NCI-H146 (cell line): ENCODE data around the gene ATP13A1.

Experiments
- DNase-seq: peaks from one replicate; lab custom pipeline; 2025; lab: John Stamatoyannopoulos, UW

The ATP13A1 gene

DNA sequence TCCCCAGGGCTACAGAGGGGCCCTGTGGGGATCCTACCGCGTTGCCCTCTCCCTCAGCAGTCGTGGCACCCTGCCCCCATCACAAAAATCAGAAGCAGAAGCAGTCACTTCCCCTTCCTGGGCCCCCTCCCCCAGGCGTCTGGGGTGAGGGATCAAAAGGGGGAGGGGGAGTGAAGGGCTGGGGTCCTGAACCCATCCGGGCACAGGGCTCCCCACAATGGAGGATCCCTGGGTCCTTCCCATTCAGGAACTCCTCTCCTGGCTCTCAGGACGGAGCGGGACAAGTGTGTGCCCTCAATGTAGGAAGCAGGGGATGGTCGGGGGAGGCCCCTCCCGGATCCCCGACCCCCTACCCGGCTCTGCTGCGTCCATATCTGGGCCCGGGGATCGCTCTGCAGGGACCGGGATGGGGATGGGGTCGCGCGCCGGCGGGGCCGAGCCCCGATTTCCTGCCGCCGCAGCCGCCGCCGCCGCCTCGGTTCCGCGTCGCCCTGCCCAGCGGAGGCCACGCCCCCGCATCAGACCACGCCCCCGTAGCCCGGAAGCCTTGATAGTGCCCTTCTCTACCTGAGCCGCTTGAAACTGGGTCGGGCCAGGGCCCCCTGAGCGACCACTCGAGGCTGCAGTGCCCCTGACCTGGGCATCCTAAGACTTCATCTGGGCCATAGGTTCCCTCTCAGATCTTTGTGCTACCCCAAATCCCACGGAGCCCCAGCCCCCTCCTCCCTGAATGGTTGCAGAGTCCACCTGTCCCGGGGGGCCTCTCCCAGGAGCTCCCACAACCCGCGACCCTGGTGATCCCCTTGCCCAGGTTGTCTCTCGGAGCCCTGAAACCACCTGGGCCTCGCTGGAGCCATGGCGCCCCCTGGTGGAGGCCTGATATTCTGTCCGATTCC lies 20.1 kb downstream of the ATP13A1 start, which contains the start of gene GMIP:
GMIP (minus strand) TSS at position 500 of the 896 bp plus-strand sequence; CDS start at position 372, 128 bp downstream.
- peak; percentile 83 for DNase-seq

DNA sequence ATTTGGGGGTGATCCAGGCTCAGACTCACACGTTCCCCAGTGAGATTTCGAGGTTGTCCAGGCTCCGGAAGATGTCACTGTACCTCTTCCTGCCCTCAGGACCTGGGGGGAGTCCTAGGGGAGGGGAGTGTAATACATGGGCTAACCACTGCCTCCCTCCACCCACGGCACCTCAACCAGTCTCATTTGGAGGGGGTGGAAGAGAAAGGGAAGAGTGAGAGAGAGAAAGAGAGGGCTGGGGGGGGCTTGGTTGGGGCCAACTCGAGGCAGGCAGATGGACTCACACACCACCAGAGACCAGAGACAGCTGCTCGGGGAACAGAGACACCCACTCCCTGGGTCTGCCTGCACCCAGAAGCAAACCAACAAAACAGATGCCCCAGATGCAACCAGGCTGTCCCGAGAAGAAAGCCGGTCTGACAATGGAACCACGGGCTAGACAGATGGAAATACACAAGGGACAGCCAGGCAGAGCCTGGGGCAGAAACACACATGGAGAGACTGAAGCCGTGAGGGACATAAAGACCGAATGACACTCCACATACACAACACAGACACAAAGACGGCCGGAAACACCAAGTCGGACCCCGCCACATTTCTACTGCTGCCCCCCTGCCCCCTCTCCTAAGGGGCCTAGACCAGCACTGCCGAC lies 20.8 kb downstream of the ATP13A1 start:
- DNase-seq, result peak; percentile 61

- no peak for DNase-seq
These were observed 25.8 kb downstream of the ATP13A1 start for GRCh38 chr19:19637523-19638251.

DNA sequence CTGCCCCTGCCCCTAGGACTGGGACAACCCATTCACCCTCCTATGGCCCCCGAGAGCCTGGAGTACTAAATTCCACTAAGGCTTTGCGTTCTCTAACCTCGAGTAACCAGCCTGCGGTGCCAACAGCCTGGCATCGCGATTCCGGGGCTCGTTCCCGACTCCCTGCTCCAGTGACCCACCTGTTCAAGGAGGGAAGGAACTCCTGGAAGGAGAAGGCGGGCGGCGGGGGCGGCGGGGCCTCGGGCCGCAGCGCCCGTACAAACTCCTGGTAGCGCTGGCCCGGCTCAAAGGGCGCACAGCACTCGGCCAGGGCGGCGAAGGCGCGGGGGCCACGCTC lies 26.3 kb downstream of the ATP13A1 start:
- DNase-seq, result no peak

- DNase-seq, result no peak
These were observed 26.8 kb downstream of the ATP13A1 start for GRCh38 chr19:19636573-19637185.

- DNase-seq, result no peak
These were observed 28.2 kb downstream of the ATP13A1 start for GRCh38 chr19:19635313-19635702.

GRCh38 chr19:19634516-19635312 lies 28.8 kb downstream of the ATP13A1 start:
- DNase-seq, result no peak

- no peak for DNase-seq
These were observed 29.6 kb downstream of the ATP13A1 start for GRCh38 chr19:19633711-19634515.

DNA sequence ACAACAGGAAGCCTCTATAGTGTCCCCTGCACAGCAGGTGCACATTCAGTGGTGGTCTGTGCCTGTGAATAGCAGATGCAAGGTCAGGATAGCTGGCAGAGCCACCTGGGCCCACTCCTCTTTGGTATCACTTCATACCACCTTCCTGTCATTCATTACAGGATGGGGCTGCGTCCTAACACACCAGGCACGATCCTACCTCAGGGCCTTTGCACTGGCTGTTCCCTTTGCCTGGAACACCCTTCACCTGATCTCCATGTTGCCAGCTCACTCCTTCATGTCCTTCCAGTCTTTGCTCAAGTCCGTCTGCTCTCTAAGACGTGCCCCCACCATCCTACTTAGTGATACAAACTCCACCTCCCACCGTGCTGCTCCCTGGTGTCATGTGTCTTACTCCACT lies 30.8 kb downstream of the ATP13A1 start:
- DNase-seq, result no peak

DNA sequence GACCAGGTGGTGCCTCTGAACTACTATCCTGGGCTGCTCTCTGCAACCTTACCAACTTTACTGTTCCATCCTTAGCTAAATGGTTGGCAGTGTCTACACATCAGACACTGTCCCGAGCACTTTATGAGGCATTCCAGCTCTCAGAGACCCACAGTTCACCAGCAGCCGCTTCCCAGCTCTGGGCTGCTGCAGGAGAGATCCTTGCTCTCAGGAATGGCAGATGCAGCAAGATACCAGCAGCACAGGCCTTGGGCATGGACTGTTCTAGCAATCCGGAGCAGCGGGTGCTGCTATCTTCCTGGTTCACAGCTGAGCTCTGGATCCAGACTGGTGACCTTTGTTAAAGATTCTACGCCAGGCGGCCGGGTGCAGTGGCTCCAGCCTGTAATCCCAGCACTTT lies 32.1 kb downstream of the ATP13A1 start:
- DNase-seq, result no peak

DNA sequence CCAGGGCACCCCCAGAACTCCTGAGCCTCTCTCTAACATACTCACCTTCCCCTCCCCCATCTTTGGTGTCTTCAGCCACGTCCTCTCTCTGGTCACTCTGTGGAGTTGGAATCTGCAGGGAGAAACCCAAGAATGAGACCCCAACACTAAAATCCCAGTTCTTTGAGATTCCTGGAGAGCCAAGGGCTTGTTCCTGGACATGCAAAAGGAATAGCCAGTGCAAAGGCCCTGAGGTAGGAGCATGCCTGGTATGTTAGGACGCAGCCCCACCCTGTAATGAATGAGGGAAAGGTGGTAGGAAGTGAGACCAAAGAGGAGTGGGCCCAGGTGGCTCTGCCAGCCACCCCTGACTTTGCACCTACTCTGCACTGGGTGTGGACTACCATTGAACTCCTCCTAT lies 33.0 kb downstream of the ATP13A1 start:
- no peak for DNase-seq

DNA sequence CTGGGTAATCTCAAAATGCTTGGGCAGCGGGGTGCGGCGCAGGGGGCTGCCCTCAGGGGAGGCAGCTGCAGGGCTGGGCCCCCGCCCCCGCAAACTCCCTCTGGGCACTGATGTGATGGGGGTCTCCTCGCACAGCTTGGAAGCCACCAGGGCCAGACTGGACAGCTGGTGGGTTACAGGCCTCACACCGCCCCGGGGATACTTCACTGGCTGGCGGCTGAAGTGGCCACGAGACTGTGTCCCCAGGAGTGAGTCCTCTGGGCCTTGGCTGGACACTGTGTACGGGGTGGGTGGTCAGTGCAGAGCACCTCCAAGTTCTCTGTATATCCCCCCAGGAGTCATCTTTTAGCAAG lies 33.4 kb downstream of the ATP13A1 start:
- no peak for DNase-seq

GRCh38 chr19:19628501-19629134 lies 34.9 kb downstream of the ATP13A1 start:
- peak; percentile 88 for DNase-seq

DNA sequence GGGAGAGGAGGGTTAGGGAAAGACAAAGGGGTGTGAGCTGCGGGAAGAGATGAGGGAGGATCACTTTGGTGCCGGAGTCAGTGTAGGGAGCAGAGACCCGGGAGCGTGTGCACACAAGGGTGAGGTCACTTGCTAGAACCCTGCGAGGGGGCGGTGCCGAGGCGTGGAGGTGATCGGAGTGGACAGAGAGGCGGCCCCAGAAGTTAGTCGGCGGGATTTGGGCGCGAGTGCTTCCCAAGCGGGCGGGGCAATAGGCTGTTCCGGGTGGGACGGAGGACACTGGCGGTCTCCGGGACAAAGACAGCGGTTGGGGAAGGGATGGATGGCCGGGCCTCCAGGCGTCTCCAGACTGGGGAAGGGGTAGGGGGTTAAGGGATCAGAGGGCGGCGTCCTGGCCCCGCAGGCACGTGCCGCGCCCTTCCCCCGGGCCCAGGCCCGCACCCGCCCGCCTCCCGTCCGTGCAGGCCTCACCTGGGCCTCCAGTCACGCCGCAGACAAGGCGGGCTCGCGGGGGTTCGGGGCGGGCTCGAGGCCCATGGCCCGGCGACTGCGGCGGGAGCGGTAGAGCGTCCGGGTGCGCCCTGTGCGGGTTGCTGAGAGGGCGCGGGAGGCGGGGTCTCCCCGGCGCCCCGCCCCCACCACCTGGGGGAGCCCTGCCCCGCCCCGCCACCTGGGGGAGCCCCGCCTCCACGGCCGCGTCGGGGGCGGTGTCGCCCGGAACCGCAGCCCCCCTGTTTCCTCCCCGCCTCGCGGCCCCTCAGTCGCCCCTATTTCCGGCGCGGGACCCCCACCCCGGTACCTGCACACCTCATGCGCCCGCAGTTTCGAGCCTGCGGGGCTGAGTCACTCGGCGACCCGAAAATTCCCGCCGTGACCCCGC lies 35.6 kb downstream of the ATP13A1 start, which contains the start of gene LPAR2:
LPAR2 (minus strand) TSS at position 600 of the 880 bp plus-strand sequence. CDS start 945 bp downstream, outside the sequence.
- DNase-seq, result peak; percentile 86

GRCh38 chr19:19626516-19627472 lies 36.7 kb downstream of the ATP13A1 start:
- no peak for DNase-seq

- DNase-seq, result no peak
These were observed 39.4 kb downstream of the ATP13A1 start for GRCh38 chr19:19624032-19624570.

DNA sequence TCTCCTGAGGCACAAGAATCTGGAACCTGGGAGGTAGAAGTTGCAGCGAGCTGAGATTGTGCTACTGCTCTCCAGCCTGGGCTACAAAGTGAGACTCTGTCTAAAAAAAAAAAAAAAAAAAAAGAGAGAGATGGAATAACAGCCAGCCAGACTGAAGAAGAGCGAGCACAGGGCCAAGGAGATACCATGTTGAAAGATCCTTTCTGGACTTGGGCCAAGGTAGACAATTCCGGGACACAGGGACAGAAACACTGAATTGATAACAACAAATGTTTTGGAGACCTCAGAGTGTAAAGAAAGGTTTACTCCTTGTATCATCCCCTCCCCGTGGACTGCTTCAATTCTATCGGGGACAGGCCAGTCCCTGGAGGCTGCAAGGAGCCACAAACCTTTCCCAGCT lies 40.1 kb downstream of the ATP13A1 start:
- no peak for DNase-seq

- DNase-seq, result no peak
These were observed 43.6 kb downstream of the ATP13A1 start for GRCh38 chr19:19619849-19620210.
